Keratinocyte (primary cell): Measurements from ENCODE around the gene POLE2. TPM values are rescaled to one million over a fixed set of nuclear protein-coding genes. Genes with fewer than 3 reads are reported as not detected.

Experiments
- DNase-seq: peaks from one replicate; pipeline ENCODE4 v3.0.0-alpha.2; 2011; ENCODE audit warnings: low read depth, missing footprints, low spot score
- FAIRE-seq: peaks from 2 replicates; lab custom pipeline; 2011; peaks lifted over from hg19 to GRCh38; lab: Jason Lieb, UNC
- H2AFZ ChIP-seq: 2 replicates; pipeline ENCODE4 v1.6.0; 2012; ENCODE audit warnings: low read length, control low read depth, inconsistent platforms; ENCODE audit not compliant: control insufficient read depth
- H3K27ac ChIP-seq: 2 replicates; pipeline ENCODE4 v1.5.1; 2011; ENCODE audit warnings: low read length; ENCODE audit not compliant: control insufficient read depth, insufficient read depth
- H3K27me3 ChIP-seq: 3 replicates; pipeline ENCODE4 v1.6.0; 2011; ENCODE audit warnings: low read length; ENCODE audit not compliant: control insufficient read depth, insufficient read depth; ENCODE audit errors: extremely low read depth
- H3K36me3 ChIP-seq, 2 experiments: 2 replicates in 1 of 2; 3 replicates in 1 of 2; pipeline ENCODE4 v1.5.1; 2011; ENCODE audit warnings: low read length in 2 of 2, mild to moderate bottlenecking in 1 of 2; ENCODE audit not compliant: control insufficient read depth in 2 of 2, insufficient read depth in 2 of 2; ENCODE audit errors: extremely low read depth in 1 of 2
- H3K4me1 ChIP-seq: 3 replicates; pipeline ENCODE4 v1.5.1; 2011; ENCODE audit warnings: low read length; ENCODE audit not compliant: control insufficient read depth, insufficient read depth; ENCODE audit errors: extremely low read depth
- H3K4me2 ChIP-seq: 3 replicates; pipeline ENCODE4 v1.6.0; 2011; ENCODE audit warnings: low read depth, low read length; ENCODE audit not compliant: control insufficient read depth, insufficient read depth; ENCODE audit errors: extremely low read depth
- H3K4me3 ChIP-seq, 3 experiments: fragments of 200-600 bp in 1 of 3; sonication (generic) in 1 of 3; 2 replicates in 2 of 3; 3 replicates in 1 of 3; pipeline ENCODE4 v1.5.1; 2011 to 2016; ENCODE audit warnings: low read length in 3 of 3, mild to moderate bottlenecking in 3 of 3, control low read depth in 2 of 3, inconsistent platforms in 1 of 3, low read depth in 1 of 3, mixed read lengths in 1 of 3, mixed run types in 1 of 3, moderate library complexity in 1 of 3; ENCODE audit not compliant: control insufficient read depth in 2 of 3, insufficient read depth in 2 of 3; ENCODE audit errors: extremely low read depth in 1 of 3
- H3K79me2 ChIP-seq: 2 replicates; pipeline ENCODE4 v1.6.0; 2012; ENCODE audit warnings: low read length; ENCODE audit not compliant: control insufficient read depth, insufficient read depth
- H3K9ac ChIP-seq: 3 replicates; pipeline ENCODE4 v1.6.0; 2011; ENCODE audit warnings: low read length; ENCODE audit not compliant: control insufficient read depth, insufficient read depth; ENCODE audit errors: extremely low read depth
- H3K9me1 ChIP-seq: 3 replicates; pipeline ENCODE4 v1.6.0; 2011; ENCODE audit warnings: low read length; ENCODE audit not compliant: control insufficient read depth, insufficient read depth; ENCODE audit errors: extremely low read depth
- H3K9me3 ChIP-seq: 2 replicates; pipeline ENCODE4 v1.5.1; 2012; ENCODE audit warnings: low read depth, low read length; ENCODE audit not compliant: control insufficient read depth
- H4K20me1 ChIP-seq: 3 replicates; pipeline ENCODE4 v1.6.0; 2011; ENCODE audit warnings: low read length; ENCODE audit not compliant: control insufficient read depth, insufficient read depth; ENCODE audit errors: extremely low read depth
- CTCF ChIP-seq, 3 experiments: IDR thresholded peaks in 1 of 3; conservative IDR thresholded peaks in 1 of 3; optimal IDR thresholded peaks in 1 of 3; 2 replicates in 2 of 3; 3 replicates in 1 of 3; pipeline versions ENCODE3 to v1.5.1; 2011; ENCODE audit warnings: low read length in 3 of 3, mild to moderate bottlenecking in 3 of 3, moderate library complexity in 2 of 3, control low read depth in 1 of 3, inconsistent platforms in 1 of 3; ENCODE audit not compliant: insufficient read depth in 2 of 3; ENCODE audit errors: extremely low read depth in 1 of 3
- EZH2 ChIP-seq: IDR thresholded peaks from one replicate; pipeline ENCODE4 v1.6.1; 2012; ENCODE audit warnings: inconsistent platforms, mild to moderate bottlenecking, low read length, moderate library complexity
- dilution Hi-C: fragments of 300-500 bp; cut with MboI; formaldehyde crosslinking; loops from one replicate; pipeline ENCODE4 v1.7.0; 2020; ENCODE audit warnings: low sequenced_read_pairs; ENCODE audit not compliant: extremely low pct_ligation_motif_present
- polyA plus RNA-seq, 5 experiments: library from polyadenylated mRNA; depleted of rRNA in 3 of 5; stranded (reverse) in 3 of 5; stranded (forward) in 1 of 5; unstranded in 1 of 5; fragments of >200 nt; gene quantifications; 1 replicate in 1 of 5; 2 replicates in 3 of 5; 3 replicates in 1 of 5; pipeline versions ENCODE4 v1.2.1 to v1.2.3, GENCODE V29; 2011 to 2012; ENCODE audit warnings: missing spikeins in 2 of 5, low read depth in 1 of 5, low replicate concordance in 1 of 5

The POLE2 gene
- polyA plus RNA-seq, 1 donor (not counting 4 experiments of a cell fraction or from before 2014, with no cell fraction given), result 14.1 TPM

GRCh38 chr14:49636866-49637265 is 51.1 kb downstream of the POLE2 start:
- Histone ChIP-seq H3K27me3 (no peaks in the 10 kb centered on the region), H3K27ac (no peak overlapping the region), H3K9me1 (no peaks in the 10 kb centered on the region), H4K20me1 (no peaks in the 10 kb centered on the region), H3K9ac (no peak overlapping the region), H3K4me2 (no peak overlapping the region), H3K9me3 (no peaks in the 10 kb centered on the region), H3K36me3 (peaks cover 3 to 4% of the 10 kb centered on the region in 2 experiments), H3K79me2 (peaks cover 77% of the 10 kb centered on the region), H3K4me3 (no peak overlapping the region), H3K4me1 (peaks cover 9% of the 10 kb centered on the region), H2AFZ (no peak overlapping the region)
- TF ChIP-seq EZH2, result no peak
- no peak for TF ChIP-seq CTCF (optimal IDR thresholded peaks at IDR 0.05 in 1 of 3, IDR thresholded peaks at IDR 0.05 in 1 of 3, conservative IDR thresholded peaks at IDR 0.05 in 1 of 3; ENCODE audit: extremely low read depth in 1 of 3, insufficient read depth in 2 of 3, low read length in 3 of 3)
- DNase-seq (no peak), FAIRE-seq (no peak)
- dilution Hi-C loops, result no loop called here

- H3K4me2 ChIP-seq, result peak within 1 kb of the TSS; percentile 90
- peaks cover 1 to 4% of the 10 kb centered on the region in 2 experiments for H3K36me3 ChIP-seq
- no peaks in the 10 kb centered on the region for H3K27me3 ChIP-seq
- H3K9me1 ChIP-seq, result no peaks in the 10 kb centered on the region
- peak within 1 kb of the TSS; percentile 95 for H3K27ac ChIP-seq
- H2AFZ ChIP-seq, result peak within 1 kb of the TSS; percentile 84
- H4K20me1 ChIP-seq, result no peaks in the 10 kb centered on the region
- peak within 1 kb of the TSS; percentile 97 for H3K9ac ChIP-seq
- H3K79me2 ChIP-seq, result peaks cover 80% of the 10 kb centered on the region
- no peaks in the 10 kb centered on the region for H3K9me3 ChIP-seq
- FAIRE-seq, result no peak
- TF ChIP-seq EZH2 (no peak), CTCF (optimal IDR thresholded peaks at IDR 0.05 in 1 of 3, IDR thresholded peaks at IDR 0.05 in 1 of 3, conservative IDR thresholded peaks at IDR 0.05 in 1 of 3; ENCODE audit: extremely low read depth in 1 of 3, insufficient read depth in 2 of 3, low read length in 3 of 3) (no peak)
- peaks cover 11% of the 10 kb centered on the region for H3K4me1 ChIP-seq
- DNase-seq, result no peak
- H3K4me3 ChIP-seq, result peak within 1 kb of the TSS; percentile 97 to 98 (median 98)
- dilution Hi-C loops, result no loop called here
These were observed 53.3 kb downstream of the POLE2 start, which contains the start of gene DNAAF2 for GRCh38 chr14:49634547-49635334. Gene DNAAF2, minus strand, starts transcription at chr14:49635244. Its CDS starts 95 bp downstream, at chr14:49635149.
